Endothelial cell of umbilical vein (primary cell): ENCODE data around the gene DMAC2L. TPM values are rescaled to one million over a fixed set of nuclear protein-coding genes. Genes with fewer than 3 reads are reported as not detected.

Experiments used
- BruUV-seq: library from RNA; stranded (reverse); fragments of 400-500 nt; replicated peaks from 2 replicates; lab custom pipeline; 2021; lab: Mats Ljungman, UMichigan
- CTCF ChIA-PET: fragments of 300-600, 350-600 bp; sonication (Branson Sonifier 250); formaldehyde crosslinking; loops from one replicate; lab custom pipeline; 2021; ENCODE audit warnings: antibody characterized with exemption, inconsistent platforms; lab: Charles Lee
- POLR2A ChIA-PET: fragments of 300-600, 350-600 bp; sonication (Branson Sonifier 250); formaldehyde crosslinking; loops from one replicate; lab custom pipeline; 2021; ENCODE audit warnings: antibody characterized with exemption, inconsistent platforms; lab: Charles Lee
- DNase-seq: peaks from one replicate; pipeline ENCODE4 v3.0.0-alpha.2; 2011; ENCODE audit warnings: low read depth, low spot score
- FAIRE-seq: peaks from 2 replicates; lab custom pipeline; 2011; peaks lifted over from hg19 to GRCh38; lab: Jason Lieb, UNC
- H2AFZ ChIP-seq: 2 replicates; pipeline ENCODE4 v1.6.0; 2012; ENCODE audit warnings: low read depth, low read length, control low read depth, inconsistent platforms
- H3K27ac ChIP-seq: 2 replicates; pipeline ENCODE4 v1.5.1; 2011; ENCODE audit warnings: low read depth, mild to moderate bottlenecking, control low read depth, low read length, moderate library complexity; ENCODE audit not compliant: insufficient read depth
- H3K27me3 ChIP-seq, 2 experiments: 2 replicates each; pipeline versions ENCODE4 v1.6.0 to v1.6.1; 2011; ENCODE audit warnings: low read length in 2 of 2, mixed read lengths in 1 of 2; ENCODE audit not compliant: control insufficient read depth in 2 of 2, insufficient read depth in 2 of 2
- H3K36me3 ChIP-seq, 2 experiments: 2 replicates in 1 of 2; 3 replicates in 1 of 2; pipeline ENCODE4 v1.5.1; 2011; ENCODE audit warnings: low read length in 2 of 2, mild to moderate bottlenecking in 1 of 2, moderate library complexity in 1 of 2; ENCODE audit not compliant: control insufficient read depth in 2 of 2, insufficient read depth in 2 of 2; ENCODE audit errors: extremely low read depth in 1 of 2
- H3K4me1 ChIP-seq: 3 replicates; pipeline ENCODE4 v1.5.1; 2011; ENCODE audit warnings: mild to moderate bottlenecking, low read length; ENCODE audit not compliant: control insufficient read depth, insufficient read depth; ENCODE audit errors: extremely low read depth
- H3K4me2 ChIP-seq: 2 replicates; pipeline ENCODE4 v1.6.1; 2011; ENCODE audit warnings: low read length, control low read depth, mixed read lengths; ENCODE audit not compliant: insufficient read depth
- H3K4me3 ChIP-seq, 3 experiments: fragments of 200-600 bp in 1 of 3; sonication (generic), shearing (Covaris generic) in 1 of 3; replicated peaks in 1 of 3; 2 replicates each; pipeline ENCODE4 v1.5.1; 2011 to 2016; ENCODE audit warnings: control low read depth in 3 of 3, low read length in 3 of 3, mild to moderate bottlenecking in 2 of 3, inconsistent platforms in 1 of 3, low read depth in 1 of 3, moderate library complexity in 1 of 3; ENCODE audit not compliant: insufficient read depth in 1 of 3
- H3K79me2 ChIP-seq: 2 replicates; pipeline ENCODE4 v1.6.0; 2012; ENCODE audit warnings: low read length, inconsistent platforms; ENCODE audit not compliant: control insufficient read depth, insufficient read depth
- H3K9ac ChIP-seq: replicated peaks from 2 replicates; pipeline ENCODE3; 2011; ENCODE audit warnings: low read length, control low read depth; ENCODE audit not compliant: insufficient read depth; ENCODE audit errors: extremely low read depth
- H3K9me1 ChIP-seq: replicated peaks from 3 replicates; pipeline ENCODE4 v1.6.0; 2011; ENCODE audit warnings: mild to moderate bottlenecking, low read length; ENCODE audit not compliant: control insufficient read depth, insufficient read depth; ENCODE audit errors: extremely low read depth
- H3K9me3 ChIP-seq: replicated peaks from 2 replicates; pipeline ENCODE4 v1.5.1; 2012; ENCODE audit warnings: low read length, inconsistent platforms; ENCODE audit not compliant: control insufficient read depth, insufficient read depth
- H4K20me1 ChIP-seq: replicated peaks from 2 replicates; pipeline ENCODE3; 2011; ENCODE audit warnings: mild to moderate bottlenecking, low read length; ENCODE audit not compliant: control insufficient read depth, insufficient read depth; ENCODE audit errors: extremely low read depth
- CTCF ChIP-seq, 2 donors: IDR thresholded peaks; 1 replicate in 1 of 2; 2 replicates in 1 of 2; pipeline ENCODE4 v1.5.1; 2011; ENCODE audit warnings: low read length in 2 of 2, mild to moderate bottlenecking in 2 of 2, moderate library complexity in 2 of 2, control low read depth in 1 of 2, inconsistent platforms in 1 of 2, low read depth in 1 of 2; ENCODE audit not compliant: insufficient read depth in 1 of 2; ENCODE audit errors: extremely low read depth in 1 of 2
- EZH2 ChIP-seq: IDR thresholded peaks from 2 replicates; pipeline ENCODE4 v1.6.1; 2012; ENCODE audit warnings: borderline replicate concordance, low read depth, mild to moderate bottlenecking, moderate library complexity, low read length, inconsistent platforms; ENCODE audit not compliant: severe bottlenecking
- FOS ChIP-seq: IDR thresholded peaks from 2 replicates; pipeline ENCODE4 v1.6.1; 2011; ENCODE audit warnings: mild to moderate bottlenecking, low read length, moderate library complexity, borderline replicate concordance; ENCODE audit not compliant: insufficient read depth
- GATA2 ChIP-seq: IDR thresholded peaks from 2 replicates; pipeline ENCODE4 v1.7.0; 2011; ENCODE audit warnings: low read depth, mild to moderate bottlenecking, moderate library complexity, mixed read lengths, low read length; ENCODE audit not compliant: insufficient read length, insufficient read depth
- JUN ChIP-seq: IDR thresholded peaks from 2 replicates; pipeline ENCODE4 v1.6.1; 2011; ENCODE audit warnings: borderline replicate concordance, low read depth; ENCODE audit not compliant: insufficient read length, insufficient read depth
- MYC ChIP-seq: IDR thresholded peaks from one replicate; pipeline ENCODE4 v1.6.1; 2011; ENCODE audit warnings: mild to moderate bottlenecking, low read depth, low read length
- POLR2A ChIP-seq: IDR thresholded peaks from 2 replicates; pipeline ENCODE4 v1.6.1; 2012; ENCODE audit warnings: low read depth, mild to moderate bottlenecking, control low read depth, low read length
- POLR2AphosphoS5 ChIP-seq: IDR thresholded peaks from 2 replicates; pipeline ENCODE4 v1.6.1; 2012; ENCODE audit warnings: low read depth, mild to moderate bottlenecking, control low read depth, low read length, moderate library complexity; ENCODE audit not compliant: insufficient read depth
- dilution Hi-C: fragments of 300-500 bp; cut with MboI; formaldehyde crosslinking; loops from one replicate; pipeline ENCODE4 v1.15.0; 2019; ENCODE audit warnings: low sequenced_read_pairs; ENCODE audit not compliant: extremely low pct_ligation_motif_present
- intact Hi-C: fragments of 100-400 bp; cut with micrococcal nuclease; formaldehyde crosslinking; loops from one replicate; pipeline ENCODE4 v1.10.0; 2022
- polyA plus RNA-seq, 4 experiments: library from polyadenylated mRNA; depleted of rRNA in 3 of 4; stranded (reverse) in 3 of 4; unstranded in 1 of 4; fragments of >200 nt; gene quantifications; 2 replicates each; pipeline versions ENCODE4 v1.2.1 to v1.2.3, GENCODE V29; 2011 to 2012; ENCODE audit warnings: missing spikeins in 1 of 4
- total RNA-seq: library from RNA; stranded (reverse); gene quantifications from 2 replicates; pipeline ENCODE4 v1.2.3, GENCODE V29; 2021
- TF ChIP-seq, protein P1 (sequence below): IDR thresholded peaks from 2 replicates; pipeline ENCODE4 v1.6.1; 2011; ENCODE audit not compliant: insufficient read depth, insufficient read length

DMAC2L gene
- total and polyA plus RNA-seq, 2 donors (not counting 3 experiments of a cell fraction or from before 2014, with no cell fraction given): 13.9 to 19.2 TPM

DNA sequence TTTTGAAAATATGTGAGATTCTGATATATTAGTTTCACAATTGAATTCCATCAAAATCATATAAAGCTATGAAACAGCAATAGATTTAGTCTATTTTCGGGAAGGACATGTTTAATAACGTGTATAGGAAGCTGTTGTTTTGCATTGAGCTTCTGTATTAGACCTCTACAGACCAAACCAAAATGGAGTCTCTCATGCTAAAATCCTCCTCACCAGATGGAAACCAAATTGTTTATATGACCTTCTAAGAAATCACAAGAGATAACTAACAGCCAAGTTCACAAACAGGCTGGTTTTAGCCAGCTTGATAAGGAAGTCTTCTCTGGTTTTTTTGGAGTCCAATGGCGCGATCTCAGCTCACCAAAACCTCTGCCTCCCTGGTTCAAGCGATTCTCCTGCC is 24.0 kb upstream of the DMAC2L start:
- TF ChIP-seq, protein P1, sequence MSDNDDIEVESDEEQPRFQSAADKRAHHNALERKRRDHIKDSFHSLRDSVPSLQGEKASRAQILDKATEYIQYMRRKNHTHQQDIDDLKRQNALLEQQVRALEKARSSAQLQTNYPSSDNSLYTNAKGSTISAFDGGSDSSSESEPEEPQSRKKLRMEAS: no peak
- TF ChIP-seq POLR2AphosphoS5 (no peak), MYC (no peak), JUN (no peak), CTCF (IDR thresholded peaks at IDR 0.05; ENCODE audit: extremely low read depth in 1 of 2, insufficient read depth in 1 of 2, low read depth in 1 of 2, low read length in 2 of 2) (no peak), POLR2A (no peak), FOS (no peak), GATA2 (no peak), EZH2 (no peak)
- no peak overlapping the region for H3K9ac ChIP-seq
- H3K9me1 ChIP-seq: no peaks in the 10 kb centered on the region
- CTCF ChIA-PET: no interaction called here
- H3K36me3 ChIP-seq: no peaks in the 10 kb centered on the region
- no peak overlapping the region for H3K4me3 ChIP-seq
- intact Hi-C loops: no loop called here
- BruUV-seq: no TSS peak
- no peaks in the 10 kb centered on the region for H3K4me1 ChIP-seq
- H4K20me1 ChIP-seq: no peaks in the 10 kb centered on the region
- FAIRE-seq (peak; percentile 26), DNase-seq (no peak)
- H3K79me2 ChIP-seq: no peaks in the 10 kb centered on the region
- H2AFZ ChIP-seq: no peak overlapping the region
- no peaks in the 10 kb centered on the region for H3K27me3 ChIP-seq
- H3K4me2 ChIP-seq: no peak overlapping the region
- POLR2A ChIA-PET: no interaction called here
- H3K9me3 ChIP-seq: no peaks in the 10 kb centered on the region
- dilution Hi-C loops: no loop called here
- H3K27ac ChIP-seq: no peak overlapping the region
